ENCODE measurements around the gene OR1M1.
"Not testable (repeated sequence)": the region's sequence is repeated elsewhere in the genome, so short reads cannot be mapped to it uniquely, and the experiment has no call there.

The OR1M1 gene

GRCh38 chr19:9058905-9059667 is 27.8 kb upstream of the OR1M1 start:
- DNase-seq (ENCODE audit: low read depth, low spot score) = no peak
- no peak for TF ChIP-seq CTCF (IDR thresholded peaks at IDR 0.05; ENCODE audit: low read depth, low read length)
- in situ Hi-C loops (cut with HindIII; ENCODE audit: low sequenced_read_pairs) = no loop called here
- no peak overlapping the region for H3K4me3 ChIP-seq (ENCODE audit: low read depth, low read length)

- no peak overlapping the region for H3K4me3 ChIP-seq (ENCODE audit: low read depth, low read length)
- TF ChIP-seq CTCF (IDR thresholded peaks at IDR 0.05; ENCODE audit: low read depth, low read length) = no peak
- no peak for DNase-seq (ENCODE audit: low read depth, low spot score)
- in situ Hi-C loops (cut with HindIII; ENCODE audit: low sequenced_read_pairs) = no loop called here
These were observed 26.1 kb upstream of the OR1M1 start for GRCh38 chr19:9060564-9061340.

- in situ Hi-C loops (cut with HindIII; ENCODE audit: low sequenced_read_pairs) = no loop called here
- no peak for DNase-seq (ENCODE audit: low read depth, low spot score)
- no peak for TF ChIP-seq CTCF (IDR thresholded peaks at IDR 0.05; ENCODE audit: low read depth, low read length)
- H3K4me3 ChIP-seq (ENCODE audit: low read depth, low read length) = no peak overlapping the region
These were observed 25.0 kb upstream of the OR1M1 start for GRCh38 chr19:9061879-9062278.

GRCh38 chr19:9065457-9066014 is 21.3 kb upstream of the OR1M1 start:
- no peak for TF ChIP-seq CTCF (IDR thresholded peaks at IDR 0.05; ENCODE audit: low read depth, low read length)
- DNase-seq (ENCODE audit: low read depth, low spot score) = no peak
- in situ Hi-C loops (cut with HindIII; ENCODE audit: low sequenced_read_pairs) = no loop called here
- no peak overlapping the region for H3K4me3 ChIP-seq (ENCODE audit: low read depth, low read length)

- in situ Hi-C loops (cut with HindIII; ENCODE audit: low sequenced_read_pairs) = no loop called here
- no peak for DNase-seq (ENCODE audit: low read depth, low spot score)
- H3K4me3 ChIP-seq (ENCODE audit: low read depth, low read length) = no peak overlapping the region
- TF ChIP-seq CTCF (IDR thresholded peaks at IDR 0.05; ENCODE audit: low read depth, low read length) = no peak
These were observed 16.8 kb upstream of the OR1M1 start for GRCh38 chr19:9070066-9070465.

- H3K4me3 ChIP-seq (ENCODE audit: low read depth, low read length); in situ Hi-C loops (cut with HindIII; ENCODE audit: low sequenced_read_pairs); DNase-seq (ENCODE audit: low read depth, low spot score): not testable (repeated sequence)
These were observed 15.1 kb upstream of the OR1M1 start for GRCh38 chr19:9071720-9072119.

- DNase-seq (ENCODE audit: low read depth, low spot score) = no peak
- in situ Hi-C loops (cut with HindIII; ENCODE audit: low sequenced_read_pairs) = no loop called here
- TF ChIP-seq CTCF (IDR thresholded peaks at IDR 0.05; ENCODE audit: low read depth, low read length) = no peak
- H3K4me3 ChIP-seq (ENCODE audit: low read depth, low read length) = no peak overlapping the region
These were observed 13.1 kb upstream of the OR1M1 start for GRCh38 chr19:9073806-9074205.
